Prostate gland (tissue), 2 donors: ENCODE data around the gene LZTS3. TPM values are rescaled to one million over a fixed set of nuclear protein-coding genes. Genes with fewer than 3 reads are reported as not detected.
"Not testable (repeated sequence)": the region's sequence is repeated elsewhere in the genome, so short reads cannot be mapped to it uniquely, and the experiment has no call there.

Source experiments
- DNase-seq: peaks from one replicate; pipeline ENCODE4 v3.0.0-alpha.2; 2019; ENCODE audit warnings: low spot score
- H3K27ac ChIP-seq, 2 donors: fragments of 200-600 bp; sonication (generic); 2 replicates each; pipeline ENCODE4 v1.5.1; 2017 to 2019
- H3K27me3 ChIP-seq: fragments of 200-600 bp; sonication (generic); replicated peaks from 2 replicates; pipeline ENCODE4 v1.5.1; 2019; ENCODE audit not compliant: insufficient read depth
- H3K36me3 ChIP-seq, 2 donors: fragments of 200-600 bp; sonication (generic); 1 replicate in 1 of 2; 2 replicates in 1 of 2; pipeline versions ENCODE4 v1.5.1 to v1.8.1; 2017 to 2019
- H3K4me1 ChIP-seq: fragments of 200-600 bp; sonication (generic); replicated peaks from 2 replicates; pipeline ENCODE4 v1.5.1; 2019
- H3K4me3 ChIP-seq, 2 donors: fragments of 200-600 bp; sonication (generic); 2 replicates each; pipeline ENCODE4 v1.5.1; 2017 to 2019
- H3K9me3 ChIP-seq: fragments of 200-600 bp; sonication (generic); 2 replicates; pipeline ENCODE4 v1.5.1; 2017
- CTCF ChIP-seq, 4 experiments: fragments of 200-600 bp in 2 of 4; fragments of 450-650 bp in 2 of 4; sonication (generic) in 2 of 4; IDR thresholded peaks; 1 replicate in 3 of 4; 2 replicates in 1 of 4; pipeline ENCODE4 v1.5.1; 2016 to 2019; ENCODE audit warnings: antibody characterized with exemption in 4 of 4, mild to moderate bottlenecking in 2 of 4, moderate library complexity in 2 of 4
- POLR2A ChIP-seq: fragments of 450-650 bp; IDR thresholded peaks from one replicate; pipeline ENCODE4 v1.6.1; 2016; ENCODE audit warnings: antibody characterized with exemption, mild to moderate bottlenecking
- POLR2AphosphoS5 ChIP-seq: sonication (generic); formaldehyde crosslinking; IDR thresholded peaks from one replicate; pipeline ENCODE4 v1.6.1; 2017; ENCODE audit warnings: antibody characterized with exemption
- WGBS: methylation state at CpG from one replicate; pipeline ENCODE4 v1.1.5; 2018; 5-methylcytosine and 5-hydroxymethylcytosine counted together
- intact Hi-C: fragments of 100-400 bp; cut with DNase I; formaldehyde crosslinking; loops from one replicate; pipeline ENCODE4 v1.14.2; 2022
- total RNA-seq, 2 donors: library from RNA; depleted of rRNA; stranded (reverse); fragments of >200 nt; gene quantifications; one replicate each; pipeline ENCODE4 v1.1.0, GENCODE V29; 2016

Gene LZTS3
- total RNA-seq, 2 donors from 2014 or later, result 23.7 to 29.1 TPM

DNA sequence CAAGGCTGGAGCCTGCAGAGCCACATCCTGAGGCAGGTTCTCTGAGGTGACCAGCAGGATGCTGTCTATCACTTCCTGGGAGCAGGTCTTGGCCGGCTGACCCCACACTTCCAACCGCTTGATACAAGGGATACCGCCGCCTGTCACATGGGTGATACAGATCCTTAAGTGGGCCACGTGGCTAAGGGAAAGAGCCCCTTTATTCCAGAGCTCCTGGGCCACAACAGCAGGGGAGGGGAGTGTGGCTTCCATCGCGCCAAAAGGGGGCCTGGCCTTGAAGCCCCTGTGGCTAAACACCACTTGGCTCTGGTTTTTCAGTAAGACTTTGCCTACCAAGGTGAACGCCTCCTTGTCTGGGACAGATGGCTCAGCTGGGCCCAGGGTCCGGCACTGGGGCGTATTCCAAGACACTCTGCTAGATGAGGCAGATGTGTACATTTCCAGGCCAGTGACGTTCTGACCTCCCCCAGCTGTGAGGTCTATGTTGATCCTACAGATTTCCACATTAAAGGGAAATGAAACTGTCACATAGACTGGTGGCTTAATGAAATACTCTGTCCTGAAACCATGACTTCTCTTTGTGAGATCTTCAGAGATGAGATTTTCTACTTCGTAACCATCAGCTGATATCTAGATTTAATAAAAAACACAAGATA is 51.3 kb downstream of the LZTS3 start:
- no peak for TF ChIP-seq POLR2AphosphoS5
- TF ChIP-seq POLR2A, result no peak
- TF ChIP-seq CTCF (IDR thresholded peaks at IDR 0.05), result no peak
- H3K27me3 ChIP-seq, result no peaks in the 10 kb centered on the region
- no peaks in the 10 kb centered on the region for H3K9me3 ChIP-seq
- no peak overlapping the region for H3K4me3 ChIP-seq
- H3K27ac ChIP-seq, result no peak overlapping the region
- no peaks in the 10 kb centered on the region for H3K4me1 ChIP-seq
- WGBS, result 90% methylated on average over 12 of the region's 12 CpGs
- no peak for DNase-seq
- intact Hi-C loops, result no loop called here
- H3K36me3 ChIP-seq, result no peaks in the 10 kb centered on the region

DNA sequence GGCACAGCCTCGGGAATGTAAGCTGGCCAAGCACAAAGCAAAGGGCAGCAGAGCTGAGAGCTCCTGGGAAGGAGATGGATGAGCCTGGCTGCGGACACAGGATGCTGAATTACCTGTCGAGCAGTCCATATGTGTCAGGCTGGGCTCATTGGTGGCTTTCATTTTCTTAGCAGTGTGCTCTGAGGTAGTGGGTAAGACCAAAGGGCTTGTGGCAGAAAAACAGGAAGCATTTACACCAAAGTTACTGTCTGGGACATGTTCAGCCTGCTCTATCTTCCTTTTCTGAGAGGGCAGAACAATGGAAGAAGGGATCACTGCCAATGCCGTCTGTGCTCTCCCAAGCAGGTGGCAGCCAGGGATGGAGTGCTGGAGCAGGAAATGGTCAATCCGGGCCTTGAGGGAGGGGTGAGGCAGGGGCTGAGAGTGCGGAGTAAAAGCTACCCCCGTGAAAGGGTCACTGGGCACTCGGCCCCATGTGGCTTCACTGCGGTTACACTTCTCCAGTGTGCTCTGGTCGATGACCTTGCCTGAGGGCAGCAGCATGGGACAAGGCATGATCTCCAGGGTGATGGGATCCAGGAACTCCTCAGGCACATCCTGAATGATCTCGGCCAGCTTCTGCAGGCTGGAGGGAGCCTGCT is 52.0 kb downstream of the LZTS3 start:
- no peaks in the 10 kb centered on the region for H3K36me3 ChIP-seq
- H3K27ac ChIP-seq, result no peak overlapping the region
- H3K27me3 ChIP-seq, result no peaks in the 10 kb centered on the region
- 80% methylated on average over 11 of the region's 11 CpGs for whole genome bisulfite sequencing
- intact Hi-C loops, result no loop called here
- no peaks in the 10 kb centered on the region for H3K9me3 ChIP-seq
- H3K4me1 ChIP-seq, result no peaks in the 10 kb centered on the region
- DNase-seq, result no peak
- H3K4me3 ChIP-seq, result no peak overlapping the region
- no peak for TF ChIP-seq POLR2AphosphoS5
- TF ChIP-seq POLR2A, result no peak
- no peak for TF ChIP-seq CTCF (IDR thresholded peaks at IDR 0.05)

- no peaks in the 10 kb centered on the region for H3K27me3 ChIP-seq
- 67% methylated on average over 5 of the region's 5 CpGs for WGBS
- intact Hi-C loops, result no loop called here
- H3K9me3 ChIP-seq, result no peaks in the 10 kb centered on the region
- H3K4me3 ChIP-seq, result no peak overlapping the region
- DNase-seq, result no peak
- no peak overlapping the region for H3K27ac ChIP-seq
- TF ChIP-seq POLR2AphosphoS5 (no peak), POLR2A (no peak), CTCF (IDR thresholded peaks at IDR 0.05) (no peak)
- no peaks in the 10 kb centered on the region for H3K4me1 ChIP-seq
- no peaks in the 10 kb centered on the region for H3K36me3 ChIP-seq
Measured at GRCh38 chr20:3119044-3119443, 54.3 kb downstream of the LZTS3 start.

- 61% methylated on average over 14 of the region's 14 CpGs for WGBS
- H3K4me1 ChIP-seq, H3K36me3 ChIP-seq, H3K27ac ChIP-seq, intact Hi-C loops, H3K4me3 ChIP-seq, H3K27me3 ChIP-seq, DNase-seq, H3K9me3 ChIP-seq: not testable (repeated sequence)
- peak in 3 of 4 experiments; percentile 12 to 58 (median 51) for TF ChIP-seq CTCF (IDR thresholded peaks at IDR 0.05)
Measured at GRCh38 chr20:3117839-3118379, 55.4 kb downstream of the LZTS3 start.

- Histone ChIP-seq H3K36me3 (no peaks in the 10 kb centered on the region), H3K27me3 (no peaks in the 10 kb centered on the region), H3K4me1 (no peaks in the 10 kb centered on the region), H3K27ac (no peak overlapping the region), H3K9me3 (no peaks in the 10 kb centered on the region), H3K4me3 (no peak overlapping the region)
- no peak for DNase-seq
- 87% methylated on average over 4 of the region's 4 CpGs for WGBS
- TF ChIP-seq POLR2AphosphoS5, result no peak
- no peak for TF ChIP-seq CTCF (IDR thresholded peaks at IDR 0.05)
- no peak for TF ChIP-seq POLR2A
- intact Hi-C loops, result no loop called here
Measured at GRCh38 chr20:3116341-3116740, 57.0 kb downstream of the LZTS3 start.
